Parathyroid adenoma (tissue), 2 donors: ENCODE results near the gene GSE1.

Experiments
- H2AFZ ChIP-seq: fragments of 300-600 bp; sonication (generic); one replicate; pipeline ENCODE4 v1.7.0; 2017; ENCODE audit warnings: antibody characterized with exemption, mild to moderate bottlenecking
- H3K27ac ChIP-seq: fragments of 300-600 bp; sonication (generic); one replicate; pipeline ENCODE4 v1.7.0; 2017
- H3K27me3 ChIP-seq: fragments of 300-600 bp; sonication (generic); one replicate; pipeline ENCODE4 v1.7.0; 2017; ENCODE audit warnings: low read length; ENCODE audit not compliant: control insufficient read depth, insufficient read depth
- H3K36me3 ChIP-seq: fragments of 300-600 bp; sonication (generic); one replicate; pipeline ENCODE4 v1.7.0; 2017; ENCODE audit warnings: low read length; ENCODE audit not compliant: control insufficient read depth, insufficient read depth
- H3K4me1 ChIP-seq: fragments of 300-600 bp; sonication (generic); one replicate; pipeline ENCODE4 v1.7.0; 2017; ENCODE audit warnings: control low read depth
- H3K4me2 ChIP-seq: fragments of 300-600 bp; sonication (generic); one replicate; pipeline ENCODE4 v1.7.0; 2017; ENCODE audit warnings: low read length
- H3K4me3 ChIP-seq: fragments of 300-600 bp; sonication (generic); one replicate; pipeline ENCODE4 v1.7.0; 2017; ENCODE audit warnings: low read depth, low read length
- H3K79me2 ChIP-seq: fragments of 300-600 bp; sonication (generic); one replicate; pipeline ENCODE4 v1.7.0; 2017; ENCODE audit warnings: control low read depth
- H3K9ac ChIP-seq: fragments of 300-600 bp; sonication (generic); one replicate; pipeline ENCODE4 v1.7.0; 2017; ENCODE audit warnings: mild to moderate bottlenecking
- H3K9me3 ChIP-seq: fragments of 300-600 bp; sonication (generic); one replicate; pipeline ENCODE4 v1.7.0; 2017; ENCODE audit warnings: low read length; ENCODE audit not compliant: control insufficient read depth
- CTCF ChIP-seq: fragments of 300-600 bp; sonication (generic); IDR thresholded peaks from one replicate; pipeline ENCODE4 v1.7.0; 2017; ENCODE audit warnings: antibody characterized with exemption, mild to moderate bottlenecking
- donor health status: primary hyperparathyroidism.

The GSE1 gene

GRCh38 chr16:85582229-85582991, 30.7 kb upstream of the GSE1 start:
- no peak overlapping the region for H3K4me2 ChIP-seq
- no peaks in the 10 kb centered on the region for H3K27me3 ChIP-seq
- no peak overlapping the region for H3K27ac ChIP-seq
- H3K9me3 ChIP-seq: no peaks in the 10 kb centered on the region
- peaks cover 100% of the 10 kb centered on the region for H3K79me2 ChIP-seq
- no peak overlapping the region for H3K4me3 ChIP-seq
- H2AFZ ChIP-seq: no peak overlapping the region
- H3K36me3 ChIP-seq: no peaks in the 10 kb centered on the region
- no peak overlapping the region for H3K9ac ChIP-seq
- TF ChIP-seq CTCF: no peak
- H3K4me1 ChIP-seq: peaks cover 9% of the 10 kb centered on the region

- Histone ChIP-seq H3K4me1 (peaks cover 6% of the 10 kb centered on the region), H3K4me3 (no peak overlapping the region), H3K79me2 (peaks cover 100% of the 10 kb centered on the region), H3K9ac (no peak overlapping the region), H3K27ac (no peak overlapping the region), H3K36me3 (no peaks in the 10 kb centered on the region), H2AFZ (no peak overlapping the region), H3K4me2 (no peak overlapping the region), H3K9me3 (no peaks in the 10 kb centered on the region), H3K27me3 (no peaks in the 10 kb centered on the region)
- no peak for TF ChIP-seq CTCF
These were observed 29.5 kb upstream of the GSE1 start for GRCh38 chr16:85583491-85584181.

GRCh38 chr16:85584267-85584666, 28.9 kb upstream of the GSE1 start:
- Histone ChIP-seq H3K4me3 (no peak overlapping the region), H3K4me2 (no peak overlapping the region), H3K27me3 (no peaks in the 10 kb centered on the region), H3K9me3 (no peaks in the 10 kb centered on the region), H3K27ac (no peak overlapping the region), H3K9ac (no peak overlapping the region), H3K36me3 (no peaks in the 10 kb centered on the region), H2AFZ (no peak overlapping the region), H3K79me2 (peaks cover 100% of the 10 kb centered on the region), H3K4me1 (peaks cover 6% of the 10 kb centered on the region)
- no peak for TF ChIP-seq CTCF

- Histone ChIP-seq H3K79me2 (peaks cover 100% of the 10 kb centered on the region), H3K36me3 (no peaks in the 10 kb centered on the region), H3K4me1 (peaks cover 3% of the 10 kb centered on the region), H2AFZ (no peak overlapping the region), H3K4me3 (no peak overlapping the region), H3K27ac (no peak overlapping the region), H3K4me2 (no peak overlapping the region), H3K27me3 (no peaks in the 10 kb centered on the region), H3K9me3 (no peaks in the 10 kb centered on the region), H3K9ac (no peak overlapping the region)
- no peak for TF ChIP-seq CTCF
These were observed 28.3 kb upstream of the GSE1 start for GRCh38 chr16:85584819-85585282.
